HG03064 (cell line): ENCODE measurements around the gene INAFM2.

Experiments used
- ATAC-seq: cut with Tn5 transposase; IDR thresholded peaks from one replicate; pipeline ENCODE4 v1.9.1; 2021; ENCODE audit warnings: low read depth; ENCODE audit not compliant: unreplicated experiment

Gene INAFM2

GRCh38 chr15:40357246-40357645 lies 33.8 kb downstream of the INAFM2 start:
- no peak for ATAC-seq

- ATAC-seq, result peak; percentile 70
Measured at GRCh38 chr15:40357723-40358470, 34.4 kb downstream of the INAFM2 start, which contains the start of gene DISP2. Gene DISP2 (plus strand): TSS chr15:40358219. CDS start chr15:40358322, 103 bp downstream.

- peak; percentile 21 for ATAC-seq
Measured at GRCh38 chr15:40358471-40359353, 35.2 kb downstream of the INAFM2 start.

- ATAC-seq, result no peak
Measured at GRCh38 chr15:40360015-40360414, 36.5 kb downstream of the INAFM2 start.

DNA sequence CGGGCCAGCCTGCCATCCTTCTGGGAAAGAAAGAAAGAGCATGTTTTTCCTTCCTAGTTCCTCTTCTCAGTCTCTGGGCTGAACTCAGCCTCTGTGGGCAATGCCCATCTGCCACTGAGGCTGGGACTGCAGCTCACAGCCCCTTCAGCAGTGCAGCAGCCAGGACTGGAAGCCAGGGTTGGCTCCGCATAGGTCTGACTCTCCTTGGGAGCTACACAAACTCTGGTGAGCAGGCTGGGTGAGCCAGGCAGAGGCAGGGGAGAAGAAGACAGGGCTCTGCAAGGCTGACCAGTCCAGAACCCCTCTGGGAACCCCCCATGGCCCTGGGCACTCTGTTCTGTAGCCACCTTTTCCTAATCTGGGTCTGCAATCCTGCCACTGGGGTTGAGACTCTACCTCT lies 38.1 kb downstream of the INAFM2 start:
- ATAC-seq, result no peak

GRCh38 chr15:40363611-40364010 lies 40.1 kb downstream of the INAFM2 start:
- ATAC-seq, result no peak

GRCh38 chr15:40364251-40364650 lies 40.8 kb downstream of the INAFM2 start:
- no peak for ATAC-seq

GRCh38 chr15:40365016-40365415 lies 41.5 kb downstream of the INAFM2 start:
- ATAC-seq, result no peak

DNA sequence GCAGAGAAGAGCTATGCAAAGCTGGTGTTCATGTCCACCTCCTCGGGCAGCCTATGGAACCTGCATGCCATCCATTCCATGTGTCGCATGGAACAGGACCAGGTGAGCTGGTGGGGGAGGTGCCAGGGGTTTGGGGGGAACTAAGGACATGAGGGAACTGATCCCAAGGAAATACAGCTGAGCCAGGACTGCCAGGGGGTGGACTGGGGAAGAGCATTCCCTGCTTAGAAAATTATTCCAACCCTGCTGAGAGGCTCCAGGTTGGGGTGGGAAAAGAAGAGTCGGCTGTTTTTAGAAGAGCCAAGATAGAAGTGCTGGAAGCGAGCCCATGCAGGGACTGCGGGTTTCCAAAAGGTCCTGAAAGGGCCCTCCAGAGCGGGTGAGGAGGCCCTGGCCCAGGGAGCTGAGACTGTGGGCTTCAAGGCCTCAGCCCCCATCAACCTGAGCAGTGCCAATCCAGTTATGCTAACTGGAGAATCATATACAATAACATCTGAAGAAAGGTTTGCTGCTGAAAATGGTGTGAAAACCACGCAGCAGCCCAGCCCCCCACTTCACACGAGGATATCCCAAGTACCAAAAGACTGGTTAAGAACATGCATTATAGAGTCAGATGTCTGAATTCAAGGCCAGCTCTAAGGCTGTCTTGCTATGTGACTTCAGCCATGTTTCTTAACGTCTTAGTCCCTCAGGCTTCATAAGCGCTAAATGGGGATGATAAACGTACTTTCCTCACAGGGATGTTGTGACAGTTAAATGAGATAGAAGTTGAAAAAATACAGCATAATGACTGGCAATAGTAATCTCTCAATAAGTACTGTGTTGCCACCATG lies 42.3 kb downstream of the INAFM2 start:
- no peak for ATAC-seq

- ATAC-seq, result no peak
Measured at GRCh38 chr15:40366457-40367370, 43.2 kb downstream of the INAFM2 start.

DNA sequence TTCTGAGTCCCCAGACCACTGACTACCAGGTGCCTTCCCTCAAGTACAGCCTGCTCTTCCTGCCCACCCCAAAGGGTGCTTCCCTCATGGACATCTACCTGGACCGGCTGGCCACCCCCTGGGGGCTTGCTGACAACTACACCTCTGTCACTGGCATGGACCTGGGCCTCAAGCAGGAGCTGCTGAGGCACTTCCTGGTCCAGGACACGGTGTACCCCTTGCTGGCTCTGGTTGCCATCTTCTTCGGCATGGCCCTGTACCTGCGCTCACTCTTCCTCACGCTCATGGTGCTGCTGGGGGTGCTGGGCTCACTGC lies 43.8 kb downstream of the INAFM2 start:
- no peak for ATAC-seq

- ATAC-seq, result peak; percentile 76
Measured at GRCh38 chr15:40367686-40368611, 44.5 kb downstream of the INAFM2 start.

DNA sequence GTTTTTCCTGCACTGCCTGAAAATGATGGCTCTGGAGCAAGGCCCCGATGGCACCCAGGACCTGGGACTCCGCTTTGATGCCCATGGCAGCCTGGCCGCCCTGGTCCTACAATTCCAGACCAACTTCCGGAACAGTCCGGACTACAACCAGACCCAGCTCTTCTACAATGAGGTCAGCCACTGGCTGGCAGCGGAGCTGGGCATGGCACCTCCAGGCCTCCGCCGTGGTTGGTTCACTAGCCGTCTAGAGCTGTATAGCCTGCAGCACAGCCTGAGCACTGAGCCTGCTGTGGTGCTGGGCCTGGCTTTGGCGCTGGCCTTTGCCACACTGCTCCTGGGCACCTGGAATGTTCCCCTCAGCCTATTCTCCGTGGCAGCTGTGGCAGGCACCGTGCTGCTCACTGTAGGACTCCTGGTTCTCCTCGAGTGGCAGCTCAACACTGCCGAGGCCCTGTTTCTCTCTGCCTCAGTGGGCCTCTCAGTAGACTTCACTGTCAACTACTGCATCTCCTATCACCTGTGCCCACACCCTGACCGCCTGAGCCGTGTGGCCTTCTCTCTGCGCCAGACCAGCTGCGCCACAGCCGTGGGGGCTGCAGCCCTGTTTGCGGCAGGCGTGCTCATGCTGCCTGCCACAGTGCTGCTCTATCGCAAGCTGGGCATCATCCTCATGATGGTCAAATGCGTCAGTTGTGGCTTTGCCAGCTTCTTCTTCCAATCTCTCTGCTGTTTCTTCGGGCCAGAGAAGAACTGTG lies 45.4 kb downstream of the INAFM2 start:
- ATAC-seq, result no peak

DNA sequence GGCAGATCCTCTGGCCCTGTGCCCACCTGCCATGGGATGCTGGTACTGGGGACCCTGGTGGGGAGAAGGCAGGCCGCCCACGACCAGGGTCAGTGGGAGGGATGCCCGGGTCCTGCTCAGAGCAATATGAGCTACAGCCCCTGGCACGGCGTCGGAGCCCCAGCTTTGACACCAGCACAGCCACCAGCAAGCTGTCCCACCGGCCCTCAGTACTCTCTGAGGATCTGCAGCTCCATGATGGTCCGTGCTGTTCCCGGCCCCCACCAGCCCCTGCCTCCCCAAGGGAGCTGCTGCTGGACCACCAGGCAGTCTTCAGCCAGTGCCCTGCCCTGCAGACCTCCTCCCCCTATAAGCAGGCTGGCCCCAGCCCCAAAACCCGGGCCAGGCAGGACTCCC lies 46.0 kb downstream of the INAFM2 start:
- ATAC-seq, result no peak

GRCh38 chr15:40369971-40370370 lies 46.5 kb downstream of the INAFM2 start:
- ATAC-seq, result no peak

GRCh38 chr15:40372981-40373380 lies 49.5 kb downstream of the INAFM2 start:
- no peak for ATAC-seq
